Sigmoid colon (tissue), 4 donors: Measurements from ENCODE around the gene CDA.

Experiments
- EP300 ChIP-seq, 4 donors: sonication (generic); formaldehyde crosslinking; IDR thresholded peaks; one replicate each; pipeline ENCODE4 v1.6.1; 2017; ENCODE audit warnings: antibody characterized with exemption in 4 of 4
- POLR2AphosphoS5 ChIP-seq, 4 donors: sonication (generic); formaldehyde crosslinking; IDR thresholded peaks; one replicate each; pipeline ENCODE4 v1.6.1; 2017; ENCODE audit warnings: antibody characterized with exemption in 4 of 4
- TF ChIP-seq, protein P1 (sequence below), 4 experiments: fragments of 450-650 bp in 3 of 4; fragments of 200-600 bp in 1 of 4; IDR thresholded peaks; one replicate each; pipeline ENCODE4 v1.5.1; 2016 to 2019; ENCODE audit warnings: antibody characterized with exemption in 4 of 4, mild to moderate bottlenecking in 3 of 4, moderate library complexity in 2 of 4

DNA sequence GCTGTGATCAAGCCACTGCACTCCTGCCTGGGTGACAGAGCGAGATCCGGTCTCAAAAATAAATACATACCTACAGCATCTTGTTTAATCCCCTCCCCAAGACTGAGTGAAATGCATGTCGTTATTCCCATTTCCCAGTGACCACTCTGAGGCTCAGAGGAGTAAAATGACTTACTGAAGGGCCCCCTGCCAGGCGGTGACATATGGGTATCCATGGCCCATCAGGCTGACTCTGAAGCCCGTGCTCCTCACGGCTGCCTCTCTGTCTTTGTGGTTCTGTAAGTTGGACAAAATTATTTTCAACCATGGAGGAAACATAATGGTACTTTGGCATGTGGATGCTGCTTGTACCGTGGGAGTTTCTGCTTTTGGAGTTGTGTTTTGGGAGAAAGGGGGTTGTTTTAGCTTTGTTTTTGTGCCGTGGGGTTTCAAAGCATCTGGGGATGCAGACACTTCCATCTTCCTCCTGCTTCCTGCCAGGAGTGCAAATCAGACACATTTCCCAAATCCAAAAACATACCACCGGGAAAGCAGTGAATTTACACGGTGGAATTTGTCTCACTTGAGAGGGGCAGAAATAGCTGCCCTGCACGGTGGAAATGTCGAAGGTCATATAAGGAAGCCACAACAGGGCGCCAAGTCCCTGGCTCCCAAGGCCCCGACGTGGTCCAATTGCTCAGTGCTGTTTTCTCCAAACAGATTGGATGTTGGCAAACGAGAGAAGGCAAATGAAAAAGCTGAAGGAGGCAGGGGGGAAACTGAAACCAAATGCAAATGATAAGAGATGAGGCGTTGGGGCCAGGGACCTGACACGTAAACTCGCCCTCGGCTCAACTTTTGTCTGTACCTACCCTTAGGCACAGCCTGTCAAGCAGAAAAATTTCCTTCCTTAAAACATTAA, 27.3 kb downstream of the CDA start:
- TF ChIP-seq, protein P1, sequence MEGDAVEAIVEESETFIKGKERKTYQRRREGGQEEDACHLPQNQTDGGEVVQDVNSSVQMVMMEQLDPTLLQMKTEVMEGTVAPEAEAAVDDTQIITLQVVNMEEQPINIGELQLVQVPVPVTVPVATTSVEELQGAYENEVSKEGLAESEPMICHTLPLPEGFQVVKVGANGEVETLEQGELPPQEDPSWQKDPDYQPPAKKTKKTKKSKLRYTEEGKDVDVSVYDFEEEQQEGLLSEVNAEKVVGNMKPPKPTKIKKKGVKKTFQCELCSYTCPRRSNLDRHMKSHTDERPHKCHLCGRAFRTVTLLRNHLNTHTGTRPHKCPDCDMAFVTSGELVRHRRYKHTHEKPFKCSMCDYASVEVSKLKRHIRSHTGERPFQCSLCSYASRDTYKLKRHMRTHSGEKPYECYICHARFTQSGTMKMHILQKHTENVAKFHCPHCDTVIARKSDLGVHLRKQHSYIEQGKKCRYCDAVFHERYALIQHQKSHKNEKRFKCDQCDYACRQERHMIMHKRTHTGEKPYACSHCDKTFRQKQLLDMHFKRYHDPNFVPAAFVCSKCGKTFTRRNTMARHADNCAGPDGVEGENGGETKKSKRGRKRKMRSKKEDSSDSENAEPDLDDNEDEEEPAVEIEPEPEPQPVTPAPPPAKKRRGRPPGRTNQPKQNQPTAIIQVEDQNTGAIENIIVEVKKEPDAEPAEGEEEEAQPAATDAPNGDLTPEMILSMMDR (IDR thresholded peaks at IDR 0.05): no peak
- TF ChIP-seq POLR2AphosphoS5 (IDR thresholded peaks at IDR 0.05) (no peak), EP300 (IDR thresholded peaks at IDR 0.05) (no peak)
